ENCODE data around the gene NUDT22. TPM values are rescaled to one million over a fixed set of nuclear protein-coding genes. Genes with fewer than 3 reads are reported as not detected.
A peak's percentile ranks its signal among the peaks of the same experiment; 100 is the strongest.

NUDT22 gene
- total and polyA plus RNA-seq, 2 of the 8 experiments (the other 6 are each of a cell fraction or from before 2014, with no cell fraction given): 43.4 to 69.0 TPM

DNA sequence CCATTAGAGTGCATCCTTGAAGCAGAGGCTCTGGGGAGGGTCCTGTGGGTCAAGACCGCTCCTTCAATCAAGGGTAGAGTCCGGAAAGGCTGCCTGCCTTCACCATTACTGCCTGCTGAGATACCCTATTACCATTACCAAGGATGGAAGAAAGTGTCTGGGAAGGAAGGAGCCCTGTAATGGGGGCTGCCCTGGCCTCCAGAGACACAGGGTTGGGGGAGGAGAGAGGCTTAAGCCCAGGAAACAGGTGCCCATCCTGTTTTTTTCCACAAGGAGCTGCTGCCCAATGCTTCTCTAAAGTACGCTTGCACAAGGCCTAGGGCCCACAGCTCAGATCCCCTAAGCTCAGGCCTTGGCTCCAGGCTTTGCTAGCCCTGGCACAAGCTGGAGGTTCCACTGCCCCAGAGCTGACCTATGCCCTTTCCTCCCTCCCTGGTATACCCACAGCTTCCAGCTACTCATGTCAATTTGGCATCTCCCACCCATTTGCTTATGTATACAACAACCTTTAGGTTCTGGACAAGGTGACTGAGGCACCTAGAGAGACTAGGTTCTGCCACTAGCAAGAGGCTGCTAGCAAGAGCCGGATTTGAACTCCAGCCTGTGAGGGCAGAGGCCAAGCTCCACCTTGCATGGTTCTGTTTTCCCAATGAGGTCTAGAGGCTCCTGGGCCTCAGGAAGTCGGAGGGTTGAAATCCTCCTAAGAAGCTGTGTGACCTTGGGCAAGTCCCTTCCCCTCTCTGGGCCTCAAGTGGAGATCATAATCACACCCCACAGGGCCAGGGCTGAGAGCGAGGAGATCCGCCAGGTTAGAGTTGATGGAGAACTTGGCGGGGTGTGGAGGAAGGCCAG is 23.7 kb downstream of the NUDT22 start (continued):
- TF ChIP-seq POLR2A (IDR thresholded peaks at IDR 0.05; ENCODE audit: control extremely low read depth in 1 of 2, low read depth in 2 of 2, low read length in 2 of 2) (peak in 1 of 2 experiments; percentile 40; a peak in 2 of 3 replicates), TEAD4 (IDR thresholded peaks at IDR 0.05; ENCODE audit: low read depth, low read length) (no peak), EP300 (IDR thresholded peaks at IDR 0.05; ENCODE audit: borderline replicate concordance in 1 of 2, low read depth in 2 of 2, low read length in 2 of 2) (peak in 1 of 2 experiments; percentile 60; a peak in 1 of 3 replicates), CHD1 (IDR thresholded peaks at IDR 0.05; ENCODE audit: low read depth, low read length) (no peak), GTF2F1 (IDR thresholded peaks at IDR 0.05; ENCODE audit: borderline replicate concordance, low read depth, low read length) (no peak), RXRA (IDR thresholded peaks at IDR 0.05; ENCODE audit: insufficient read depth, low read depth, low read length) (no peak), SIRT6 (IDR thresholded peaks at IDR 0.05; ENCODE audit: low read length) (no peak), SP1 (IDR thresholded peaks at IDR 0.05; ENCODE audit: low read depth, low read length) (peak; percentile 83), POLR2AphosphoS5 (IDR thresholded peaks at IDR 0.05; ENCODE audit: low read depth, low read length) (no peak), SAP30 (IDR thresholded peaks at IDR 0.05; ENCODE audit: insufficient read depth, insufficient replicate concordance, low read length) (no peak), RAD21 (IDR thresholded peaks at IDR 0.05 in 1 of 2, conservative IDR thresholded peaks at IDR 0.05 in 1 of 2; ENCODE audit: low read depth in 2 of 2, low read length in 2 of 2) (no peak), SP4 (IDR thresholded peaks at IDR 0.05; ENCODE audit: low read length) (no peak), YY1 (IDR thresholded peaks at IDR 0.05; ENCODE audit: low read depth, low read length) (peak; percentile 84), SIX5 (IDR thresholded peaks at IDR 0.05; ENCODE audit: low read depth, low read length) (no peak), RFX5 (IDR thresholded peaks at IDR 0.05; ENCODE audit: borderline replicate concordance, low read depth, low read length) (no peak)
- TF ChIP-seq, protein P1, sequence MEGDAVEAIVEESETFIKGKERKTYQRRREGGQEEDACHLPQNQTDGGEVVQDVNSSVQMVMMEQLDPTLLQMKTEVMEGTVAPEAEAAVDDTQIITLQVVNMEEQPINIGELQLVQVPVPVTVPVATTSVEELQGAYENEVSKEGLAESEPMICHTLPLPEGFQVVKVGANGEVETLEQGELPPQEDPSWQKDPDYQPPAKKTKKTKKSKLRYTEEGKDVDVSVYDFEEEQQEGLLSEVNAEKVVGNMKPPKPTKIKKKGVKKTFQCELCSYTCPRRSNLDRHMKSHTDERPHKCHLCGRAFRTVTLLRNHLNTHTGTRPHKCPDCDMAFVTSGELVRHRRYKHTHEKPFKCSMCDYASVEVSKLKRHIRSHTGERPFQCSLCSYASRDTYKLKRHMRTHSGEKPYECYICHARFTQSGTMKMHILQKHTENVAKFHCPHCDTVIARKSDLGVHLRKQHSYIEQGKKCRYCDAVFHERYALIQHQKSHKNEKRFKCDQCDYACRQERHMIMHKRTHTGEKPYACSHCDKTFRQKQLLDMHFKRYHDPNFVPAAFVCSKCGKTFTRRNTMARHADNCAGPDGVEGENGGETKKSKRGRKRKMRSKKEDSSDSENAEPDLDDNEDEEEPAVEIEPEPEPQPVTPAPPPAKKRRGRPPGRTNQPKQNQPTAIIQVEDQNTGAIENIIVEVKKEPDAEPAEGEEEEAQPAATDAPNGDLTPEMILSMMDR (IDR thresholded peaks at IDR 0.05; ENCODE audit: control extremely low read depth in 1 of 3, insufficient read depth in 1 of 3, low read depth in 1 of 3, low read length in 3 of 3): peak in 1 of 3 experiments; percentile 4; a peak in 1 of 4 replicates
- TF ChIP-seq, protein P2, sequence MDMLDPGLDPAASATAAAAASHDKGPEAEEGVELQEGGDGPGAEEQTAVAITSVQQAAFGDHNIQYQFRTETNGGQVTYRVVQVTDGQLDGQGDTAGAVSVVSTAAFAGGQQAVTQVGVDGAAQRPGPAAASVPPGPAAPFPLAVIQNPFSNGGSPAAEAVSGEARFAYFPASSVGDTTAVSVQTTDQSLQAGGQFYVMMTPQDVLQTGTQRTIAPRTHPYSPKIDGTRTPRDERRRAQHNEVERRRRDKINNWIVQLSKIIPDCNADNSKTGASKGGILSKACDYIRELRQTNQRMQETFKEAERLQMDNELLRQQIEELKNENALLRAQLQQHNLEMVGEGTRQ (IDR thresholded peaks at IDR 0.05; ENCODE audit: low read length): no peak
- TF ChIP-seq, protein P3, sequence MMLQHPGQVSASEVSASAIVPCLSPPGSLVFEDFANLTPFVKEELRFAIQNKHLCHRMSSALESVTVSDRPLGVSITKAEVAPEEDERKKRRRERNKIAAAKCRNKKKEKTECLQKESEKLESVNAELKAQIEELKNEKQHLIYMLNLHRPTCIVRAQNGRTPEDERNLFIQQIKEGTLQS (IDR thresholded peaks at IDR 0.05; ENCODE audit: insufficient read depth, low read depth, low read length): no peak
- TF ChIP-seq, protein P4, sequence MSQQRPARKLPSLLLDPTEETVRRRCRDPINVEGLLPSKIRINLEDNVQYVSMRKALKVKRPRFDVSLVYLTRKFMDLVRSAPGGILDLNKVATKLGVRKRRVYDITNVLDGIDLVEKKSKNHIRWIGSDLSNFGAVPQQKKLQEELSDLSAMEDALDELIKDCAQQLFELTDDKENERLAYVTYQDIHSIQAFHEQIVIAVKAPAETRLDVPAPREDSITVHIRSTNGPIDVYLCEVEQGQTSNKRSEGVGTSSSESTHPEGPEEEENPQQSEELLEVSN (IDR thresholded peaks at IDR 0.05): no peak

Measured in H1 (cell line).